ENCODE results near the gene MDN1.
A peak's percentile ranks its signal among the peaks of the same experiment; 100 is the strongest.
"Not testable (repeated sequence)": the region's sequence is repeated elsewhere in the genome, so short reads cannot be mapped to it uniquely, and the experiment has no call there.

MDN1 gene

GRCh38 chr6:89637960-89638319, 181.7 kb downstream of the MDN1 start:
- ATAC-seq, result peak; percentile 7
- no peak for TF ChIP-seq BACH2 (CRISPR knock-in tag; IDR thresholded peaks at IDR 0.05; ENCODE audit: borderline replicate concordance)
- no peak for TF ChIP-seq ZFP3 (CRISPR knock-in tag; IDR thresholded peaks at IDR 0.05)
- TF ChIP-seq ARNTL (CRISPR knock-in tag; IDR thresholded peaks at IDR 0.05; ENCODE audit: borderline replicate concordance, low read depth), result no peak
- no peak for TF ChIP-seq CREB5 (CRISPR knock-in tag; IDR thresholded peaks at IDR 0.05; ENCODE audit: low read depth)
- no peak for TF ChIP-seq TSHZ2 (CRISPR knock-in tag; IDR thresholded peaks at IDR 0.05)
- TF ChIP-seq SNAI2 (CRISPR knock-in tag; IDR thresholded peaks at IDR 0.05), result no peak
- TF ChIP-seq, protein P1, sequence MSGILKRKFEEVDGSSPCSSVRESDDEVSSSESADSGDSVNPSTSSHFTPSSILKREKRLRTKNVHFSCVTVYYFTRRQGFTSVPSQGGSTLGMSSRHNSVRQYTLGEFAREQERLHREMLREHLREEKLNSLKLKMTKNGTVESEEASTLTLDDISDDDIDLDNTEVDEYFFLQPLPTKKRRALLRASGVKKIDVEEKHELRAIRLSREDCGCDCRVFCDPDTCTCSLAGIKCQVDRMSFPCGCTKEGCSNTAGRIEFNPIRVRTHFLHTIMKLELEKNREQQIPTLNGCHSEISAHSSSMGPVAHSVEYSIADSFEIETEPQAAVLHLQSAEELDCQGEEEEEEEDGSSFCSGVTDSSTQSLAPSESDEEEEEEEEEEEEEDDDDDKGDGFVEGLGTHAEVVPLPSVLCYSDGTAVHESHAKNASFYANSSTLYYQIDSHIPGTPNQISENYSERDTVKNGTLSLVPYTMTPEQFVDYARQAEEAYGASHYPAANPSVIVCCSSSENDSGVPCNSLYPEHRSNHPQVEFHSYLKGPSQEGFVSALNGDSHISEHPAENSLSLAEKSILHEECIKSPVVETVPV (CRISPR knock-in tag; IDR thresholded peaks at IDR 0.05), result no peak
- TF ChIP-seq RARB (CRISPR knock-in tag; IDR thresholded peaks at IDR 0.05), result no peak
- TF ChIP-seq ISL1 (CRISPR knock-in tag; IDR thresholded peaks at IDR 0.05), result no peak
- TF ChIP-seq ZNF8 (CRISPR knock-in tag; IDR thresholded peaks at IDR 0.05), result no peak
- TF ChIP-seq CSDC2 (CRISPR knock-in tag; IDR thresholded peaks at IDR 0.05), result no peak
- no peak for TF ChIP-seq TOX (CRISPR knock-in tag; IDR thresholded peaks at IDR 0.05; ENCODE audit: borderline replicate concordance)
- TF ChIP-seq ZFP30 (CRISPR knock-in tag; IDR thresholded peaks at IDR 0.05), result no peak
- TF ChIP-seq OSR1 (CRISPR knock-in tag; IDR thresholded peaks at IDR 0.05), result no peak
- TF ChIP-seq, protein P2, sequence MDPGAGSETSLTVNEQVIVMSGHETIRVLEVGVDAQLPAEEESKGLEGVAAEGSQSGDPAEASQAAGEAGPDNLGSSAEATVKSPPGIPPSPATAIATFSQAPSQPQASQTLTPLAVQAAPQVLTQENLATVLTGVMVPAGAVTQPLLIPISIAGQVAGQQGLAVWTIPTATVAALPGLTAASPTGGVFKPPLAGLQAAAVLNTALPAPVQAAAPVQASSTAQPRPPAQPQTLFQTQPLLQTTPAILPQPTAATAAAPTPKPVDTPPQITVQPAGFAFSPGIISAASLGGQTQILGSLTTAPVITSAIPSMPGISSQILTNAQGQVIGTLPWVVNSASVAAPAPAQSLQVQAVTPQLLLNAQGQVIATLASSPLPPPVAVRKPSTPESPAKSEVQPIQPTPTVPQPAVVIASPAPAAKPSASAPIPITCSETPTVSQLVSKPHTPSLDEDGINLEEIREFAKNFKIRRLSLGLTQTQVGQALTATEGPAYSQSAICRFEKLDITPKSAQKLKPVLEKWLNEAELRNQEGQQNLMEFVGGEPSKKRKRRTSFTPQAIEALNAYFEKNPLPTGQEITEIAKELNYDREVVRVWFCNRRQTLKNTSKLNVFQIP (CRISPR knock-in tag; IDR thresholded peaks at IDR 0.05; ENCODE audit: borderline replicate concordance, low read depth), result no peak
- no peak for TF ChIP-seq ZNF70 (CRISPR knock-in tag; IDR thresholded peaks at IDR 0.05)
- TF ChIP-seq ZNF565 (CRISPR knock-in tag; conservative IDR thresholded peaks at IDR 0.05; ENCODE audit: low read depth), result no peak
- TF ChIP-seq PPARA (CRISPR knock-in tag; IDR thresholded peaks at IDR 0.05; ENCODE audit: borderline replicate concordance), result no peak
- TF ChIP-seq, protein P3, sequence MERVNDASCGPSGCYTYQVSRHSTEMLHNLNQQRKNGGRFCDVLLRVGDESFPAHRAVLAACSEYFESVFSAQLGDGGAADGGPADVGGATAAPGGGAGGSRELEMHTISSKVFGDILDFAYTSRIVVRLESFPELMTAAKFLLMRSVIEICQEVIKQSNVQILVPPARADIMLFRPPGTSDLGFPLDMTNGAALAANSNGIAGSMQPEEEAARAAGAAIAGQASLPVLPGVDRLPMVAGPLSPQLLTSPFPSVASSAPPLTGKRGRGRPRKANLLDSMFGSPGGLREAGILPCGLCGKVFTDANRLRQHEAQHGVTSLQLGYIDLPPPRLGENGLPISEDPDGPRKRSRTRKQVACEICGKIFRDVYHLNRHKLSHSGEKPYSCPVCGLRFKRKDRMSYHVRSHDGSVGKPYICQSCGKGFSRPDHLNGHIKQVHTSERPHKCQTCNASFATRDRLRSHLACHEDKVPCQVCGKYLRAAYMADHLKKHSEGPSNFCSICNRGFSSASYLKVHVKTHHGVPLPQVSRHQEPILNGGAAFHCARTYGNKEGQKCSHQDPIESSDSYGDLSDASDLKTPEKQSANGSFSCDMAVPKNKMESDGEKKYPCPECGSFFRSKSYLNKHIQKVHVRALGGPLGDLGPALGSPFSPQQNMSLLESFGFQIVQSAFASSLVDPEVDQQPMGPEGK (CRISPR knock-in tag; IDR thresholded peaks at IDR 0.05; ENCODE audit: borderline replicate concordance), result no peak
- no peak for TF ChIP-seq ZC3H10 (CRISPR knock-in tag; IDR thresholded peaks at IDR 0.05)

DNA sequence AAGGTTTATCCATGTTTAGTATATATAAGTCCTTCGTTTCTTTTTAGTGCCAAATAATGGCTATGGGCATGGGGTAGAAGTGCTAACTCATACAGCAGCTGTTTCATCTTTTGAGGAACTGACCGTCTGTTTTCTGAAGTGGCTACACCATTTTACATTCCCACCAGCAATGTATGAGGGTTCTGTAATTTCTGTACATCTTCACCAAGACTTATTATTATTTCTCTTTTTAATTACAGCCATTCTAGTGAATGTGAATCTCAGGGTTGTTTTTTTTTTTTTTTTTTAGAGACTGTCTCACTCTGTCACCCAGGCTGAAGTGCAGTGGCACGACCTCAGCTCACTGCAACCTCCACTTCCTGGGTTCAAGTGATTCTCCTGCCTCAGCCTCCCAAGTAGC, 183.2 kb downstream of the MDN1 start:
- ATAC-seq, result not testable (repeated sequence)

GRCh38 chr6:89630488-89630887, 189.1 kb downstream of the MDN1 start:
- TF ChIP-seq TOX (CRISPR knock-in tag; IDR thresholded peaks at IDR 0.05; ENCODE audit: borderline replicate concordance) (no peak), TSHZ2 (CRISPR knock-in tag; IDR thresholded peaks at IDR 0.05) (no peak), ZFP3 (CRISPR knock-in tag; IDR thresholded peaks at IDR 0.05) (no peak), SNAI2 (CRISPR knock-in tag; IDR thresholded peaks at IDR 0.05) (no peak), ZFP30 (CRISPR knock-in tag; IDR thresholded peaks at IDR 0.05) (no peak)
- TF ChIP-seq, protein P1 (CRISPR knock-in tag; IDR thresholded peaks at IDR 0.05), result no peak
- ATAC-seq, result no peak
